GM13976 (cell line): Measurements from ENCODE around the gene BACH2.

ENCODE experiments used
- DNase-seq: peaks from one replicate; pipeline ENCODE4 v3.0.0; 2012; ENCODE audit warnings: low spot score
- in situ Hi-C: fragments of 300-500 bp; cut with MboI; formaldehyde crosslinking; loops from one replicate; pipeline ENCODE4 v1.12.0; 2022; ENCODE audit warnings: low sequenced_read_pairs, mixed read lengths, inconsistent platforms; ENCODE audit not compliant: unreplicated experiment
- TF ChIP-seq, protein P1 (sequence below): IDR thresholded peaks from 2 replicates; pipeline ENCODE4 v1.5.1; 2012; ENCODE audit warnings: borderline replicate concordance, mild to moderate bottlenecking; ENCODE audit not compliant: insufficient read depth; ENCODE audit errors: extremely low read depth, missing control alignments, control extremely low read depth

The BACH2 gene

DNA sequence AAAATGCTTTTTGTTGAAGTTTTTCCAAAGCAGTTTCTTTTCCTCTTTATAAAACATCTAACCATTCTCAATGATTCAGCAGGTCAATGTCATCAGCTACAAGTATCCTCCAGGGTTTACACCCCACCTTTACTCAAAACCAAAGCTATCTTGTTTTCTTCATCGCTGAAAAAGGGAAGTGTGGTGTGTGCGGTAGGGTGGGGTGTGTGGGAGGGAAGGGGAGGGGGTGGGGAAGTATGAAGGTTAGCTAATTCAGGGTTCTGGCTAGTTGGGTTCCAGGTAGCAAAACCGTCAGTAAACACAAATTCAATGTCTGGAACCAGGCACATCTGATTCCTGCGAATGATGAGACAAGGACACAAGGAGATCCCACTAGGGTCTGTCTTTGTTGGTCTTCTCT, 212.8 kb downstream of the BACH2 start:
- DNase-seq, result peak; percentile 11
- in situ Hi-C loops, result no loop called here
- TF ChIP-seq, protein P1, sequence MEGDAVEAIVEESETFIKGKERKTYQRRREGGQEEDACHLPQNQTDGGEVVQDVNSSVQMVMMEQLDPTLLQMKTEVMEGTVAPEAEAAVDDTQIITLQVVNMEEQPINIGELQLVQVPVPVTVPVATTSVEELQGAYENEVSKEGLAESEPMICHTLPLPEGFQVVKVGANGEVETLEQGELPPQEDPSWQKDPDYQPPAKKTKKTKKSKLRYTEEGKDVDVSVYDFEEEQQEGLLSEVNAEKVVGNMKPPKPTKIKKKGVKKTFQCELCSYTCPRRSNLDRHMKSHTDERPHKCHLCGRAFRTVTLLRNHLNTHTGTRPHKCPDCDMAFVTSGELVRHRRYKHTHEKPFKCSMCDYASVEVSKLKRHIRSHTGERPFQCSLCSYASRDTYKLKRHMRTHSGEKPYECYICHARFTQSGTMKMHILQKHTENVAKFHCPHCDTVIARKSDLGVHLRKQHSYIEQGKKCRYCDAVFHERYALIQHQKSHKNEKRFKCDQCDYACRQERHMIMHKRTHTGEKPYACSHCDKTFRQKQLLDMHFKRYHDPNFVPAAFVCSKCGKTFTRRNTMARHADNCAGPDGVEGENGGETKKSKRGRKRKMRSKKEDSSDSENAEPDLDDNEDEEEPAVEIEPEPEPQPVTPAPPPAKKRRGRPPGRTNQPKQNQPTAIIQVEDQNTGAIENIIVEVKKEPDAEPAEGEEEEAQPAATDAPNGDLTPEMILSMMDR, result no peak

DNA sequence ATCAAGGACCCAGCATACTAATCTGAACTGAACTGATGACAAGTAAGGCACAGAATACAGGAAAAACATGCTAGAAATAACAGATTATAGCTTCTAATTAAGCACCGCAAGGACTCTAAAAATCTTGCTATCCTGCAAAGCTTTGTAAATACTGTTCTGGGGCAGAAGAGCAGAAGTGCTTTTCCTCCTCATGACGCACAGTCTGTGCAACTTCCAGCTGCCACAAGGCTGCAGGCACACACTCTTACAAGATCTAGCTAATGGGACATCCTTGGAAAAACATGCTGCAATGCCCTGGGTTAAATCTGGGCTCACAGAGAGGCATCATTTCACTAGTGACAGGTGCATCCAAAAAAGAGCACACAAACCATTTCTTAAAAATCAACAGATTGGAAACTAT, 213.8 kb downstream of the BACH2 start:
- TF ChIP-seq, protein P1, result no peak
- DNase-seq, result no peak
- in situ Hi-C loops, result no loop called here

DNA sequence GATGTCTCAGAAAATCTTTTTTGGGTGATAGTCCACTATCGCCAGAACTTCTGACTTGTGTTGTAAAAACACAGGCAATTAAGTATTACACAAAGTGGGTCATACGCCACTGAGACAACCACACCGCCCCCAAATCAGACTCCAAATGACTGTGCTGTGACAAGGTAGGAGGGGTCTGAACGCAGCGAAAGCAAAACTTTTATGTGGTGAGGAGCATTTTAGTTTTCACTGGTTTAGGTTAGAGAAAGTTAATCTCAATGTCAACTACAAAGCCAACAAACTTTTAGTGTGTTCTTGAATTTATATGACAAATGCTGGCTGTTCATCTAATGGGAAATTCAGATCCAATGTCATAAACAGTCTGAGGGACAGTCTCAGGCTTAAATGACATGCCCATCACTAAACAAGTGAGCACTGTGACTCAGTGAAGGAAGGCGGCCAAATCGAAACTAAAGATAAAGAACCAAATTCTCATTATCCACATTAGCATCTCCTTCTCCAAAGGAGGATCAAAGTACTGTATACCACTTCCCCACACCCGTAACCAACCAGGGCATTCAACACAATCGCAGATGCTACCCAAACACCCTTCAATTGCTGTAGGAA, 215.7 kb downstream of the BACH2 start:
- in situ Hi-C loops, result no loop called here
- DNase-seq, result peak; percentile 12

DNA sequence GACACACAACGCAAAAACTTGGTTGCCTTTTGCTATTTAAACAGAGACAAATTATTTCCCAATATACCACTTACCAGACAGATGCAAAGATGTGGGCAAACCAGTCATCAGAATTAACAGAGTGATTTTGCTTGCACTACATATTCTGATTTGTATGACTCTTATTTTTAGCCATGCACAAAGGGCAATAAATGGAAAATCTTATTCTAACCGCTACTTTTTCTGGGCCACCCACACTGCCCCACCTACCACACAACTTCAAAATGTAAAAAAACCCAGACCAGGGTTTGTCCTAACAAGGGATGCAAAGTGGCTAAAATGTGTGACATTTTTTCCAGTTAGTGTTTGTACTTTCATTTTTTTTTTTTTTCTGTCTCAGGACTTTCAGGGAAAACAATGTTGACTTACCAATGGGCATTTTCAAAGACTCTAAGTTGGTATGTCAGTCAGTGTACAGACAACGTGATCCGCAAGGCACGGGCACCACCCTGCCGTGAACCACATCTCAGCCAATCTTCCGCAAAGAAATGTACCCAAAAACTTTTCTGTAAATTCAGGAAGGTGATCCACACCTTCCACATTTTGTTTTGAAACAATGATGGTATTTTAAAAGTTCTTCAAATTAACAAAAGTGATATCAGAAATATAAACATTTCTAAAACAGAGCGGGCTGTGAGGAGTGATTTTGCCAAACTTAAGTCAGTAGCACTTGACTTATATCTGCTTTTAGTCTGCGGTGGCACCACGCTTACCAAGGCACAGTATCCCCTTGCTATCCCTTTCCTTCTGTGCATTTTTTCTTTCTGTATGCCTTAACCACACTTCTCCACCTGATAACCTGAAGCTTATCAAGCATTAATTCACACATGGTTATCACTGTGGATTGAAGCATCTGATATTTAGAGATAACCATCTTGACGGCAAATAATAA, 216.8 kb downstream of the BACH2 start:
- in situ Hi-C loops, result no loop called here
- TF ChIP-seq, protein P1, result no peak
- DNase-seq, result no peak

More for the DNA sequence above, 215.7 kb downstream of the BACH2 start:
- TF ChIP-seq, protein P1, result no peak

DNA sequence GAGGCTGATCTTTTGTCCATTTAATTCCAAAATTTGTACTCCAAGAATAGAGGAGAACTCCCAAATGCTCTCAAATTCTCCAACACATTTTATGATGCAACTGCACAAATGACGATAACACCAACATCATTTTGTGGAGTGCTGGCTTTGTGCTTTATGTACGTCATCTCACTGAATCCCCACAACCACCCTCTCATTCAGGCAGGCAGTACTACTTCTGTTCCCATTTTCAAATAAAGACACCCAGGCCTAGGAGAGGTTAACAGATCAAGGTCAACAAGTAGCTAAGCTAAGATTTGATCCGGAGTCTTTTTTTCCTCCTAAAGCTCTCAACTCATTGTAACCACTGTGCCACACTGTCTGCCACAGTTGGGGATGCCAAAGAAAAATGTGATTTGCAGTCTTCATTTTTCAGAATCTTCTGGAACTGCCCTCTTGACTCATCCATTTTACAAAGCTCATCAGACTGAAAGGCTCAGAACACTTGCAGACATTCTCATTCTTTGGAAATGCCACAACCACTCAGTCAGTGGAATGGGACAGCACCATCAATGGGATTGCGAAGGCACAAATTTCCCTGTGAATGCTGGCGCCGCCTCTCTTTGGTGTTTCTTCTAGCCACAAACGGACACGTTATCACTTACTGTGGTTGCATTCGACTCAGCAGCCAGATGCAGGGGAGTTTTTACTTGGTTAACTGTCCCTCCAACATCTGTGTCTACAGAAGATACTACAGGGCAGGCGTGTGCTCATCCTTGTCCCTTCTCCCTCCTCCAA, 217.9 kb downstream of the BACH2 start:
- TF ChIP-seq, protein P1, result no peak
- in situ Hi-C loops, result no loop called here
- DNase-seq, result no peak
